Endothelial cell of umbilical vein (primary cell): ENCODE results near the gene RAB37. TPM values are rescaled to one million over a fixed set of nuclear protein-coding genes. Genes with fewer than 3 reads are reported as not detected.

Experiments used
- BruUV-seq: library from RNA; stranded (reverse); fragments of 400-500 nt; replicated peaks from 2 replicates; lab custom pipeline; 2021; lab: Mats Ljungman, UMichigan
- CTCF ChIA-PET: fragments of 300-600, 350-600 bp; sonication (Branson Sonifier 250); formaldehyde crosslinking; loops from one replicate; lab custom pipeline; 2021; ENCODE audit warnings: antibody characterized with exemption, inconsistent platforms; lab: Charles Lee
- POLR2A ChIA-PET: fragments of 300-600, 350-600 bp; sonication (Branson Sonifier 250); formaldehyde crosslinking; loops from one replicate; lab custom pipeline; 2021; ENCODE audit warnings: antibody characterized with exemption, inconsistent platforms; lab: Charles Lee
- DNase-seq: peaks from one replicate; pipeline ENCODE4 v3.0.0-alpha.2; 2011; ENCODE audit warnings: low read depth, low spot score
- FAIRE-seq: peaks from 2 replicates; lab custom pipeline; 2011; peaks lifted over from hg19 to GRCh38; lab: Jason Lieb, UNC
- H2AFZ ChIP-seq: 2 replicates; pipeline ENCODE4 v1.6.0; 2012; ENCODE audit warnings: low read depth, low read length, control low read depth, inconsistent platforms
- H3K27ac ChIP-seq: 2 replicates; pipeline ENCODE4 v1.5.1; 2011; ENCODE audit warnings: low read depth, mild to moderate bottlenecking, control low read depth, low read length, moderate library complexity; ENCODE audit not compliant: insufficient read depth
- H3K27me3 ChIP-seq, 2 experiments: 2 replicates each; pipeline versions ENCODE4 v1.6.0 to v1.6.1; 2011; ENCODE audit warnings: low read length in 2 of 2, mixed read lengths in 1 of 2; ENCODE audit not compliant: control insufficient read depth in 2 of 2, insufficient read depth in 2 of 2
- H3K36me3 ChIP-seq, 2 experiments: 2 replicates in 1 of 2; 3 replicates in 1 of 2; pipeline ENCODE4 v1.5.1; 2011; ENCODE audit warnings: low read length in 2 of 2, mild to moderate bottlenecking in 1 of 2, moderate library complexity in 1 of 2; ENCODE audit not compliant: control insufficient read depth in 2 of 2, insufficient read depth in 2 of 2; ENCODE audit errors: extremely low read depth in 1 of 2
- H3K4me1 ChIP-seq: 3 replicates; pipeline ENCODE4 v1.5.1; 2011; ENCODE audit warnings: mild to moderate bottlenecking, low read length; ENCODE audit not compliant: control insufficient read depth, insufficient read depth; ENCODE audit errors: extremely low read depth
- H3K4me2 ChIP-seq: 2 replicates; pipeline ENCODE4 v1.6.1; 2011; ENCODE audit warnings: low read length, control low read depth, mixed read lengths; ENCODE audit not compliant: insufficient read depth
- H3K4me3 ChIP-seq, 3 experiments: fragments of 200-600 bp in 1 of 3; sonication (generic), shearing (Covaris generic) in 1 of 3; replicated peaks in 1 of 3; 2 replicates each; pipeline ENCODE4 v1.5.1; 2011 to 2016; ENCODE audit warnings: control low read depth in 3 of 3, low read length in 3 of 3, mild to moderate bottlenecking in 2 of 3, inconsistent platforms in 1 of 3, low read depth in 1 of 3, moderate library complexity in 1 of 3; ENCODE audit not compliant: insufficient read depth in 1 of 3
- H3K79me2 ChIP-seq: 2 replicates; pipeline ENCODE4 v1.6.0; 2012; ENCODE audit warnings: low read length, inconsistent platforms; ENCODE audit not compliant: control insufficient read depth, insufficient read depth
- H3K9ac ChIP-seq: replicated peaks from 2 replicates; pipeline ENCODE3; 2011; ENCODE audit warnings: low read length, control low read depth; ENCODE audit not compliant: insufficient read depth; ENCODE audit errors: extremely low read depth
- H3K9me1 ChIP-seq: replicated peaks from 3 replicates; pipeline ENCODE4 v1.6.0; 2011; ENCODE audit warnings: mild to moderate bottlenecking, low read length; ENCODE audit not compliant: control insufficient read depth, insufficient read depth; ENCODE audit errors: extremely low read depth
- H3K9me3 ChIP-seq: replicated peaks from 2 replicates; pipeline ENCODE4 v1.5.1; 2012; ENCODE audit warnings: low read length, inconsistent platforms; ENCODE audit not compliant: control insufficient read depth, insufficient read depth
- H4K20me1 ChIP-seq: replicated peaks from 2 replicates; pipeline ENCODE3; 2011; ENCODE audit warnings: mild to moderate bottlenecking, low read length; ENCODE audit not compliant: control insufficient read depth, insufficient read depth; ENCODE audit errors: extremely low read depth
- CTCF ChIP-seq, 2 donors: IDR thresholded peaks; 1 replicate in 1 of 2; 2 replicates in 1 of 2; pipeline ENCODE4 v1.5.1; 2011; ENCODE audit warnings: low read length in 2 of 2, mild to moderate bottlenecking in 2 of 2, moderate library complexity in 2 of 2, control low read depth in 1 of 2, inconsistent platforms in 1 of 2, low read depth in 1 of 2; ENCODE audit not compliant: insufficient read depth in 1 of 2; ENCODE audit errors: extremely low read depth in 1 of 2
- FOS ChIP-seq: IDR thresholded peaks from 2 replicates; pipeline ENCODE4 v1.6.1; 2011; ENCODE audit warnings: mild to moderate bottlenecking, low read length, moderate library complexity, borderline replicate concordance; ENCODE audit not compliant: insufficient read depth
- JUN ChIP-seq: IDR thresholded peaks from 2 replicates; pipeline ENCODE4 v1.6.1; 2011; ENCODE audit warnings: borderline replicate concordance, low read depth; ENCODE audit not compliant: insufficient read length, insufficient read depth
- MAX ChIP-seq: IDR thresholded peaks from 2 replicates; pipeline ENCODE4 v1.6.1; 2011; ENCODE audit not compliant: insufficient read depth, insufficient read length
- MYC ChIP-seq: IDR thresholded peaks from one replicate; pipeline ENCODE4 v1.6.1; 2011; ENCODE audit warnings: mild to moderate bottlenecking, low read depth, low read length
- POLR2AphosphoS5 ChIP-seq: IDR thresholded peaks from 2 replicates; pipeline ENCODE4 v1.6.1; 2012; ENCODE audit warnings: low read depth, mild to moderate bottlenecking, control low read depth, low read length, moderate library complexity; ENCODE audit not compliant: insufficient read depth
- dilution Hi-C: fragments of 300-500 bp; cut with MboI; formaldehyde crosslinking; loops from one replicate; pipeline ENCODE4 v1.15.0; 2019; ENCODE audit warnings: low sequenced_read_pairs; ENCODE audit not compliant: extremely low pct_ligation_motif_present
- intact Hi-C: fragments of 100-400 bp; cut with micrococcal nuclease; formaldehyde crosslinking; loops from one replicate; pipeline ENCODE4 v1.10.0; 2022
- polyA plus RNA-seq, 4 experiments: library from polyadenylated mRNA; depleted of rRNA in 3 of 4; stranded (reverse) in 3 of 4; unstranded in 1 of 4; fragments of >200 nt; gene quantifications; 2 replicates each; pipeline versions ENCODE4 v1.2.1 to v1.2.3, GENCODE V29; 2011 to 2012; ENCODE audit warnings: missing spikeins in 1 of 4
- total RNA-seq: library from RNA; stranded (reverse); gene quantifications from 2 replicates; pipeline ENCODE4 v1.2.3, GENCODE V29; 2021

The RAB37 gene
- total and polyA plus RNA-seq, 2 donors (not counting 3 experiments of a cell fraction or from before 2014, with no cell fraction given), result 0.11 TPM; not detected in 1

GRCh38 chr17:74777901-74778515 lies 41.0 kb downstream of the RAB37 start:
- no peak overlapping the region for H3K4me2 ChIP-seq
- peaks cover 21% of the 10 kb centered on the region for H3K79me2 ChIP-seq
- H4K20me1 ChIP-seq, result no peaks in the 10 kb centered on the region
- no peak overlapping the region for H3K9ac ChIP-seq
- DNase-seq (no peak), FAIRE-seq (no peak)
- H3K27me3 ChIP-seq, result no peaks in the 10 kb centered on the region
- H3K36me3 ChIP-seq, result peaks cover 0 to 8% of the 10 kb centered on the region in 2 experiments
- no peak for TF ChIP-seq MYC
- TF ChIP-seq MAX, result no peak
- no peak for TF ChIP-seq JUN
- TF ChIP-seq POLR2AphosphoS5, result no peak
- no peak for TF ChIP-seq CTCF (IDR thresholded peaks at IDR 0.05; ENCODE audit: extremely low read depth in 1 of 2, insufficient read depth in 1 of 2, low read depth in 1 of 2, low read length in 2 of 2)
- TF ChIP-seq FOS, result no peak
- intact Hi-C loops, result loop anchor here (5.0 kb wide), 1 partner anchor 94 kb away; the partner anchor contains the start of gene FDXR
- H3K27ac ChIP-seq, result no peak overlapping the region
- no peaks in the 10 kb centered on the region for H3K9me3 ChIP-seq
- BruUV-seq, result TSS peak; percentile 26
- peaks cover 7% of the 10 kb centered on the region for H3K4me1 ChIP-seq
- H3K4me3 ChIP-seq, result no peak overlapping the region
- ChIA-PET POLR2A (no interaction called here), CTCF (interaction anchor here (0.5 to 5.5 kb wide), 3 partner anchors 33 to 83 kb away, joined by 3 to 29 read pairs (median 11); partner anchors contain the start of gene GRIN2C)
- no peaks in the 10 kb centered on the region for H3K9me1 ChIP-seq
- dilution Hi-C loops, result no loop called here
- no peak overlapping the region for H2AFZ ChIP-seq
